Measurements from ENCODE around the gene FGD6.

Gene FGD6

DNA sequence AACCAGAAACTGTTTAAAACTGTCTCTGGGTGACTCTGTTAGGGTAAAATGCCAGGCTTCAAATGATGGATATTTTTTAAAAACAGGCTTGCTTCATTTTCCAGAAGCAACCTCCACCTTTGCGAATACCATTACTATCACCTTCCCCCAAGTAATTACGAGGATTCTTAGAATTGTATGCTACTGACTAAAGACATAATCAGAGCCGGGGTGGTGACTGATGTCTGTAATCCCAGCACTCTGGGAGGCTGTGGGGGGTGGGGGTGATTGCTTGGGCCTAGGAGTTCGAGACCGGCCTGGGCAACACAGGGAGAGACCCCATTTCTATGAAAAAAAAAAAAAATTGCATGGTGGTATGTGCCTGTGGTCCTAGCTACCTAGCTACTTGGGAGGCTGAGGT is 38.3 kb downstream of the FGD6 start:
- TF ChIP-seq, protein P1, sequence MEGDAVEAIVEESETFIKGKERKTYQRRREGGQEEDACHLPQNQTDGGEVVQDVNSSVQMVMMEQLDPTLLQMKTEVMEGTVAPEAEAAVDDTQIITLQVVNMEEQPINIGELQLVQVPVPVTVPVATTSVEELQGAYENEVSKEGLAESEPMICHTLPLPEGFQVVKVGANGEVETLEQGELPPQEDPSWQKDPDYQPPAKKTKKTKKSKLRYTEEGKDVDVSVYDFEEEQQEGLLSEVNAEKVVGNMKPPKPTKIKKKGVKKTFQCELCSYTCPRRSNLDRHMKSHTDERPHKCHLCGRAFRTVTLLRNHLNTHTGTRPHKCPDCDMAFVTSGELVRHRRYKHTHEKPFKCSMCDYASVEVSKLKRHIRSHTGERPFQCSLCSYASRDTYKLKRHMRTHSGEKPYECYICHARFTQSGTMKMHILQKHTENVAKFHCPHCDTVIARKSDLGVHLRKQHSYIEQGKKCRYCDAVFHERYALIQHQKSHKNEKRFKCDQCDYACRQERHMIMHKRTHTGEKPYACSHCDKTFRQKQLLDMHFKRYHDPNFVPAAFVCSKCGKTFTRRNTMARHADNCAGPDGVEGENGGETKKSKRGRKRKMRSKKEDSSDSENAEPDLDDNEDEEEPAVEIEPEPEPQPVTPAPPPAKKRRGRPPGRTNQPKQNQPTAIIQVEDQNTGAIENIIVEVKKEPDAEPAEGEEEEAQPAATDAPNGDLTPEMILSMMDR (IDR thresholded peaks at IDR 0.05; ENCODE audit: insufficient read depth, low read length, poor library complexity, severe bottlenecking), result no peak
- no peaks in the 10 kb centered on the region for H3K36me3 ChIP-seq (ENCODE audit: control insufficient read depth, insufficient read depth, low read length)
- H3K27me3 ChIP-seq (replicated peaks; ENCODE audit: control insufficient read depth, insufficient read depth, low read length), result no peaks in the 10 kb centered on the region
- no peak for DNase-seq (ENCODE audit: extremely low read depth, insufficient read length)
- H3K4me3 ChIP-seq (replicated peaks; ENCODE audit: low read depth, low read length), result no peak overlapping the region

DNA sequence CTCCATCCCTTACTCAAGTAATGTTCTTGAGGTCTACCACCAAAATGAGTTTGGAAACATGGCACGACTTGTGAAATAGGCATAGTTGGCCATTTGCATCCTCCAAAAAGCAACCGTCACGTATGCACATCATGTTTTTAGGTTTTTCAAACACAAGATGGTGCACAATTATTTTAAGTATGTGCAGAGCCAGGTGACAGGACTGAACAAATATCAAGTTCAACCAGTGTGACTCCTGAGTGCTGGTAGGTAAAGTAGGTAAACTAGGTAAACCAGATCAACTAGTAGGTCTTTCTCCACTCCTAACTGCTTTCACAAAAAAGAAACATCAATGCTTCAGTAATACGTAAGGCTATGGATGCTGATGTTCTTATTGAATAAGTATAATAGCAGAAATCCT is 39.1 kb downstream of the FGD6 start:
- DNase-seq (ENCODE audit: extremely low read depth, insufficient read length), result no peak
- no peaks in the 10 kb centered on the region for H3K27me3 ChIP-seq (replicated peaks; ENCODE audit: control insufficient read depth, insufficient read depth, low read length)
- TF ChIP-seq, protein P1 (IDR thresholded peaks at IDR 0.05; ENCODE audit: insufficient read depth, low read length, poor library complexity, severe bottlenecking), result no peak
- no peak overlapping the region for H3K4me3 ChIP-seq (replicated peaks; ENCODE audit: low read depth, low read length)
- H3K36me3 ChIP-seq (ENCODE audit: control insufficient read depth, insufficient read depth, low read length), result no peaks in the 10 kb centered on the region

DNA sequence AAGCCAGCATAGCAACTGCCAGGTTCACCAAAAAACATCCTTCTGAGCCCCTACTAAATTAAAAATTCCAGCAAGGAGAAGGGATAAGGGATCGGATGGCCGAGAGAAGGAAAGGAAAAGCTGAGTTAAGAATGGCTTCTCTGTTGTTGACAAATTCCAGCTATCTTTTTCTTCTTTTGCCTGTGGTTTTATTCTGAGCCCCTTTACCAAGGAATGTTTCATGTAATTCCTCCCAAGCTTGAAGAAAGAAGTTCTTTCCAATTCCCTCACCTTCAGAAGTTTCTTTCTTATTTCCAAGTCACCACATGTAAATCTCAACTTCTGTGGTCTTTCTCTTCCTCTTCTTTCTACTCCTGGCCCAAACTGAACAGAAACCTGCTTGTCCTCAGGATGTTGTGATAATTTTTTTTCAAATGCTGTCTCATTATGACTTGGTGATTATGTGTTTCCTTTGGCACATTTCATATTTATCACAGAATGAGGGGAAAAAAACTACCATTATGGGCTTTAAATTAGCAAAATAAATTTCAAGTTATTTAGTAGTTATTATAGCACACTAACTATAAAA is 40.0 kb downstream of the FGD6 start:
- no peak for DNase-seq (ENCODE audit: extremely low read depth, insufficient read length)
- no peak overlapping the region for H3K4me3 ChIP-seq (replicated peaks; ENCODE audit: low read depth, low read length)
- no peaks in the 10 kb centered on the region for H3K27me3 ChIP-seq (replicated peaks; ENCODE audit: control insufficient read depth, insufficient read depth, low read length)
- TF ChIP-seq, protein P1 (IDR thresholded peaks at IDR 0.05; ENCODE audit: insufficient read depth, low read length, poor library complexity, severe bottlenecking), result no peak
- H3K36me3 ChIP-seq (ENCODE audit: control insufficient read depth, insufficient read depth, low read length), result no peaks in the 10 kb centered on the region

DNA sequence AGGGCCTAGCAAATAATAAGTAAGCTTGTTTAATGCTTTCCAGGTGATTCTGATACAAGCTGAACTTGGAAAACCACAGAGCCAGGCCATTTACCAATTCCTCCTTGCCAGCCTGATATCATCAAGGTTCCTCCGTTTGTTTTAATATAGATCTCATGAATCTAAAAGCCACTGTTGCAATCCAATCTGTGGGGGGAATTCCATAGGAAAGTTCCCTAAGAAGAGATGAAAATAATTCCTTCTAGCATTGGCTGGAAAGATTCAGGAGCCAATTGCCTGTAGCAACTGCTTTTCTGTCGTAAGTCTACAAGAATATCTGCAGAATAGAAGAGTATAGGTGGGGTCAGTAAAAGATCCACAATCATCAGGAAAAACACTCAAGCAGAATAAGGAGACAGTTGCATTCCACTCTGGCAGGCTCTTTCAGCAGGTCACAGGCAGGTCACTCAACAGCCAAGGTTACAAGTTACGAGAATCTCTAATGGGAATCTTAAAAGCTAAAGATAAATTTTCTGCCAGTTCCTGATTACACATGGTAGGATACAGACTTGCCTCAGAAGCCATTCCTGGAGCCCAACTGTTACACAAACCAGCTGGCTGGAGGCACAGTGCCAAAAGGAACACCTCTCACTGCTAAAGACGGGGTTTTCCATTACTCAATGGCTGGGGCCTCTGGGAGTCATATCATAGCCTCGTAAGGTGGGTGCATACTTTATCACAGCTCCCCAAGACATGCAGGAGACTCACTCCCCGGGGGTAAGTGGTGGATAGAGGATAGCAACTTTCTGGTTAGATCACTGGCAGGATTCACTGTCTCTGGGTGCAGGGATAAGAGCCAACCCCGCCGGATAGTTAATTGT is 43.6 kb downstream of the FGD6 start:
- TF ChIP-seq, protein P1 (IDR thresholded peaks at IDR 0.05; ENCODE audit: insufficient read depth, low read length, poor library complexity, severe bottlenecking), result no peak

DNA sequence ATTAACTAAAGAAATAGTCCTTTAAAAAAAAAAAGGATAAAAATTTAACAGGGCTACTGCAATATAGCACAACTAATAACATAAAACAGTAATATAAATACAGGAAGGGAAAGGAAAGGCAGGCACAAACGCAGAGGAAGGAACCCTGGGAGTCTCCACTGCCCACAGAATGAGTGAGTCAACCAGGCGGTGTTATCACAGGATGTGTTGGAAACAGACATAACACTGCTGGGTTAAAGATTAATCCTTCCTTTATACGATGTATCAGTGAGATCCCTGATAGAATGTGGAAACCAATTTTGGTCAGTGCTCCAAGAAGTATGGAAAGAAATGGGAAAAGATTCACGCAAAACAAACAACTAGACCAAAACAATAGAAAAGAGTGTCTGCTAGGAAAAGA is 47.9 kb downstream of the FGD6 start:
- Histone ChIP-seq H3K36me3 (ENCODE audit: control insufficient read depth, insufficient read depth, low read length) (no peaks in the 10 kb centered on the region), H3K27me3 (replicated peaks; ENCODE audit: control insufficient read depth, insufficient read depth, low read length) (no peaks in the 10 kb centered on the region), H3K4me3 (replicated peaks; ENCODE audit: low read depth, low read length) (no peak overlapping the region)
- TF ChIP-seq, protein P1 (IDR thresholded peaks at IDR 0.05; ENCODE audit: insufficient read depth, low read length, poor library complexity, severe bottlenecking), result no peak
- DNase-seq (ENCODE audit: extremely low read depth, insufficient read length), result no peak

More for the DNA sequence above, 43.6 kb downstream of the FGD6 start:
- no peak for DNase-seq (ENCODE audit: extremely low read depth, insufficient read length)
- H3K27me3 ChIP-seq (replicated peaks; ENCODE audit: control insufficient read depth, insufficient read depth, low read length), result no peaks in the 10 kb centered on the region
- H3K36me3 ChIP-seq (ENCODE audit: control insufficient read depth, insufficient read depth, low read length), result no peaks in the 10 kb centered on the region
- no peak overlapping the region for H3K4me3 ChIP-seq (replicated peaks; ENCODE audit: low read depth, low read length)
